ENCODE data around the gene SPTLC2. TPM values are rescaled to one million over a fixed set of nuclear protein-coding genes. Genes with fewer than 3 reads are reported as not detected.

SPTLC2 gene
- total RNA-seq, 2 donors from 2014 or later = 22.6 to 25.3 TPM

- Histone ChIP-seq H3K9me3 (no peaks in the 10 kb centered on the region), H3K27me3 (replicated peaks; ENCODE audit: insufficient read depth) (no peaks in the 10 kb centered on the region), H3K4me3 (no peak overlapping the region), H3K36me3 (peaks cover 29% of the 10 kb centered on the region), H3K27ac (no peak overlapping the region), H3K4me1 (ENCODE audit: control insufficient read depth in 1 of 2, low read depth in 2 of 2) (no peaks in the 10 kb centered on the region)
- TF ChIP-seq, protein P1, sequence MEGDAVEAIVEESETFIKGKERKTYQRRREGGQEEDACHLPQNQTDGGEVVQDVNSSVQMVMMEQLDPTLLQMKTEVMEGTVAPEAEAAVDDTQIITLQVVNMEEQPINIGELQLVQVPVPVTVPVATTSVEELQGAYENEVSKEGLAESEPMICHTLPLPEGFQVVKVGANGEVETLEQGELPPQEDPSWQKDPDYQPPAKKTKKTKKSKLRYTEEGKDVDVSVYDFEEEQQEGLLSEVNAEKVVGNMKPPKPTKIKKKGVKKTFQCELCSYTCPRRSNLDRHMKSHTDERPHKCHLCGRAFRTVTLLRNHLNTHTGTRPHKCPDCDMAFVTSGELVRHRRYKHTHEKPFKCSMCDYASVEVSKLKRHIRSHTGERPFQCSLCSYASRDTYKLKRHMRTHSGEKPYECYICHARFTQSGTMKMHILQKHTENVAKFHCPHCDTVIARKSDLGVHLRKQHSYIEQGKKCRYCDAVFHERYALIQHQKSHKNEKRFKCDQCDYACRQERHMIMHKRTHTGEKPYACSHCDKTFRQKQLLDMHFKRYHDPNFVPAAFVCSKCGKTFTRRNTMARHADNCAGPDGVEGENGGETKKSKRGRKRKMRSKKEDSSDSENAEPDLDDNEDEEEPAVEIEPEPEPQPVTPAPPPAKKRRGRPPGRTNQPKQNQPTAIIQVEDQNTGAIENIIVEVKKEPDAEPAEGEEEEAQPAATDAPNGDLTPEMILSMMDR (IDR thresholded peaks at IDR 0.05) = no peak
- DNase-seq (ENCODE audit: low spot score) = no peak
- ATAC-seq (ENCODE audit: insufficient number of reproducible peaks, low FRiP score, low read depth) = no peak
These were observed 146.9 kb downstream of the SPTLC2 start for GRCh38 chr14:77469539-77469938.

GRCh38 chr14:77469067-77469505 is 147.4 kb downstream of the SPTLC2 start:
- Histone ChIP-seq H3K4me3 (no peak overlapping the region), H3K27ac (no peak overlapping the region), H3K36me3 (peaks cover 34% of the 10 kb centered on the region), H3K4me1 (ENCODE audit: control insufficient read depth in 1 of 2, low read depth in 2 of 2) (no peaks in the 10 kb centered on the region), H3K9me3 (no peaks in the 10 kb centered on the region), H3K27me3 (replicated peaks; ENCODE audit: insufficient read depth) (no peaks in the 10 kb centered on the region)
- DNase-seq (ENCODE audit: low spot score) (no peak), ATAC-seq (ENCODE audit: insufficient number of reproducible peaks, low FRiP score, low read depth) (no peak)
- TF ChIP-seq, protein P1 (IDR thresholded peaks at IDR 0.05) = no peak

- DNase-seq (ENCODE audit: low spot score) (no peak), ATAC-seq (ENCODE audit: insufficient number of reproducible peaks, low FRiP score, low read depth) (no peak)
- Histone ChIP-seq H3K4me3 (no peak overlapping the region), H3K27me3 (replicated peaks; ENCODE audit: insufficient read depth) (no peaks in the 10 kb centered on the region), H3K9me3 (no peaks in the 10 kb centered on the region), H3K36me3 (peaks cover 43% of the 10 kb centered on the region), H3K4me1 (ENCODE audit: control insufficient read depth in 1 of 2, low read depth in 2 of 2) (no peaks in the 10 kb centered on the region), H3K27ac (no peak overlapping the region)
- TF ChIP-seq, protein P1 (IDR thresholded peaks at IDR 0.05) = no peak
These were observed 148.6 kb downstream of the SPTLC2 start for GRCh38 chr14:77467801-77468200.

DNA sequence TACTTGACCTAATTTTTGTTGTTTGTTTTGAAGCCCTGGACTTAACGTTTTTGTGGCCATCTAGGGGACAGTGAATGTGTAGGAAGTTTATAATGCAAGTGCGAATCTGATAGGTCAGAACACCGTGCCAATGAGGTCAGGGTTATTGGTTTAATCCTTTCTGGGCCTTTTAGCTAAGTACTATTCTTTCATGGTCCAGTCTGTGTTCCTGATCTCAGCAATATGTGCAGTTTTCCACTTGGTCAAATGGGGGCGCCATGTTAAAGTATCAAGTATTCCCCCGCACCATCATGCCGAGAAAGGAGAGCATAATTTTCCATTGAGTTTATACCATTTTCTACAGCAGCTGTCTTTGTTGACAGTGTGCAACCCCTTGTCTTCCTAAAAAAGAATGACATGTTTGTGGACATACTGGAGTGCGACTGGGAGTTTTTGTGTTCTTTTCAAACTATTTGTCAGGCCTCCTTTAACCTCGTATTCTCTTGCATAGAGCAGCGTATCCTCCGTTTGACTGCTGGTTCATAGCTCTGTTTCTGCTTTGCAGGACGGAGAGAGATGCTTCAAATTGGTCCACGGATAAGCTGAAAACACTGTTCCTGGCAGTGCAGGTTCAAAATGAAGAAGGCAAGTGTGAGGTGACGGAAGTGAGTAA is 157.2 kb downstream of the SPTLC2 start:
- H3K27ac ChIP-seq = no peak overlapping the region
- H3K4me3 ChIP-seq = peak overlapping the region; percentile 82
- peaks cover 7 to 30% of the 10 kb centered on the region in 2 donors for H3K4me1 ChIP-seq (ENCODE audit: control insufficient read depth in 1 of 2, low read depth in 2 of 2)
- no peak for ATAC-seq (ENCODE audit: insufficient number of reproducible peaks, low FRiP score, low read depth)
- no peak for DNase-seq (ENCODE audit: low spot score)
- TF ChIP-seq, protein P1 (IDR thresholded peaks at IDR 0.05) = peak; percentile 33
- H3K27me3 ChIP-seq (replicated peaks; ENCODE audit: insufficient read depth) = no peaks in the 10 kb centered on the region
- peaks cover 33% of the 10 kb centered on the region for H3K36me3 ChIP-seq
- H3K9me3 ChIP-seq = no peaks in the 10 kb centered on the region

DNA sequence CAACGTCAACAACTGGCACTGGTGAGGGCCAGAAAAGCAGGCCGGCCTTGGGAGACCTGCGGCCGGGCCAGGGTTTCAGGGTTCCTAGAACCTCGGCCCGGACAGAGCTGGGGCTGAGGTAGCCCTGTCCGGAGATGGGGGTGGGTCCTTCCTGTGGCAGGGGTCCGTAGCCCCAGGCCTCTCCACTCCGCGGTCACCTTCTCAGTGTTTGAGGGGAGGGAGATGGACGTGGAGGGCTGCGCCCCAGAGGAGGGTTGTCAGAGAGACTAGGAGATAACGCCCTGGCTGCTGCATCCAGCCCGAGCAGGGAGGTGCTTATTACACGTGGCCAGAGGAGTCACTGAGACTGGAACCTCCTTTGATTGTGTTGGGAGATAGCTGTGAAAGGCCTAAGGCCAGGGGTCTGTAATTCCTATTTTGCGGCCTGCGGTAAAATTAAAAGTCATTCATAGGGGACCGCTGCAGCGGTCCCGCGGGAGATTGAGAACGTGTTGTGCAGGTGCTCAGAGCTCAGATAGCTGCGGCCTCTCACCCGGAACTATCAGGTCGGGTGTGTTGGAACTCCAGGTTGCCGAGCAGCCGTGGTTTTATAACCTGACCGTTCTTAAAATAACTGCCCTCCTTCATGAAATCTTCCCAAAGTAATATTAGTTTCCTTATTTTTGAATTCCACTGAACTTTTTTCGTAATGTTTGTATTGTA is 158.0 kb downstream of the SPTLC2 start:
- ATAC-seq (ENCODE audit: insufficient number of reproducible peaks, low FRiP score, low read depth) (no peak), DNase-seq (ENCODE audit: low spot score) (no peak)
- peak overlapping the region; percentile 88 to 95 for H3K27ac ChIP-seq
- H3K36me3 ChIP-seq = peaks cover 27% of the 10 kb centered on the region
- peak overlapping the region; percentile 82 for H3K4me3 ChIP-seq
- H3K4me1 ChIP-seq (ENCODE audit: control insufficient read depth in 1 of 2, low read depth in 2 of 2) = peaks cover 7 to 30% of the 10 kb centered on the region in 2 donors
- TF ChIP-seq, protein P1 (IDR thresholded peaks at IDR 0.05) = no peak
- no peaks in the 10 kb centered on the region for H3K9me3 ChIP-seq
- no peaks in the 10 kb centered on the region for H3K27me3 ChIP-seq (replicated peaks; ENCODE audit: insufficient read depth)
